Measurements from ENCODE around the gene ACMSD. TPM values are rescaled to one million over a fixed set of nuclear protein-coding genes. Genes with fewer than 3 reads are reported as not detected.

The ACMSD gene
- total and polyA plus RNA-seq, 2 of the 13 experiments (the other 11 are each of a cell fraction or from before 2014, with no cell fraction given) = not detected

DNA sequence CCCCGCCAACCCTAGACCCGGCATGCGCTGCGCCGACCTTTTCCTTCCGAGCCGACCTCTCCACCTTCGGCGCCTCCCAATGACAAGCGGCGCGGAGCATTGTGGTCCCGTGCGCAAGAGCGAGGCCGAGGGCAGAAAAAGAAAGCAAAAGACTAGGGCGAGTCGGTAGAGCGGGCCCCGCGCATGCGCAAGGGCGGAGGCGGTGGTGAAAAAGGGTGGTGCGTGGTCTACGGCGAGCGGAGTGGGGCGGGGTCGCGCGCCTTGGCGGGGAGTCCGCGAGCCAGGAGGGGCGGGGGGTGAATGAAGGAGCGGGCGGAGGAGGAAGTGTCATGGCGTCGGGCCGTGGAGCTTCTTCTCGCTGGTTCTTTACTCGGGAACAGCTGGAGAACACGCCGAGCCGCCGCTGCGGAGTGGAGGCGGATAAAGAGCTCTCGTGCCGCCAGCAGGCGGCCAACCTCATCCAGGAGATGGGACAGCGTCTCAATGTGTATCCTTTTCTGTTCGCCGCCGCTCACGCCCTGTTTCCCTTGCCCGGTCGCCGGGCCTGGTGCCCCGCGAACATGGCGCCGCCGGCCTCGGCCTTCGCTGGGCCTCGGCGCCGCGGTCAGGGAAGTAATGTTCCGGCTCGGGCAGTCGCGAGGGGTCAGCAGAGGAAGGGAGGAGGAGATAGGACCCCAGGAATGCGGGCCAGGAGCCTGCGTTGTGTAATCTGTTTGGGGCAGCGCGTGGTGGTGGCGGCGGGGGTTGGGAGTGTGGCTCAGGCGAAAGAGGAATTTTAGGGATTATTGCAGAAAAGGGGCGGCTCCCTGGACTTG is 80.3 kb downstream of the ACMSD start, which contains the start of gene CCNT2 (continued):
- TF ChIP-seq, protein P1, sequence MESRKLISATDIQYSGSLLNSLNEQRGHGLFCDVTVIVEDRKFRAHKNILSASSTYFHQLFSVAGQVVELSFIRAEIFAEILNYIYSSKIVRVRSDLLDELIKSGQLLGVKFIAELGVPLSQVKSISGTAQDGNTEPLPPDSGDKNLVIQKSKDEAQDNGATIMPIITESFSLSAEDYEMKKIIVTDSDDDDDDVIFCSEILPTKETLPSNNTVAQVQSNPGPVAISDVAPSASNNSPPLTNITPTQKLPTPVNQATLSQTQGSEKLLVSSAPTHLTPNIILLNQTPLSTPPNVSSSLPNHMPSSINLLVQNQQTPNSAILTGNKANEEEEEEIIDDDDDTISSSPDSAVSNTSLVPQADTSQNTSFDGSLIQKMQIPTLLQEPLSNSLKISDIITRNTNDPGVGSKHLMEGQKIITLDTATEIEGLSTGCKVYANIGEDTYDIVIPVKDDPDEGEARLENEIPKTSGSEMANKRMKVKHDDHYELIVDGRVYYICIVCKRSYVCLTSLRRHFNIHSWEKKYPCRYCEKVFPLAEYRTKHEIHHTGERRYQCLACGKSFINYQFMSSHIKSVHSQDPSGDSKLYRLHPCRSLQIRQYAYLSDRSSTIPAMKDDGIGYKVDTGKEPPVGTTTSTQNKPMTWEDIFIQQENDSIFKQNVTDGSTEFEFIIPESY (CRISPR knock-in tag; IDR thresholded peaks at IDR 0.05) = peak; percentile 20; the same call in 1 of the 2 replicates
- TF ChIP-seq SALL2 (CRISPR knock-in tag; IDR thresholded peaks at IDR 0.05) (peak; percentile 84), ELF1 (CRISPR knock-in tag; IDR thresholded peaks at IDR 0.05) (peak; percentile 83), ZNF547 (CRISPR knock-in tag; IDR thresholded peaks at IDR 0.05) (peak; percentile 15; the same call in 1 of the 2 replicates), ZFY (CRISPR knock-in tag; IDR thresholded peaks at IDR 0.05) (peak; percentile 94), HDAC1 (CRISPR knock-in tag; IDR thresholded peaks at IDR 0.05) (peak; percentile 82; the same call in 1 of the 2 replicates), SAP130 (CRISPR knock-in tag; IDR thresholded peaks at IDR 0.05; ENCODE audit: low read depth) (peak; percentile 72; the same call in 1 of the 2 replicates), LCORL (IDR thresholded peaks at IDR 0.05) (0 out of 2 replicates have a peak, but pooled peaks have one; percentile 45), LCORL (CRISPR knock-in tag; IDR thresholded peaks at IDR 0.05) (peak; percentile 43; the same call in 1 of the 2 replicates), ZNF891 (CRISPR knock-in tag; IDR thresholded peaks at IDR 0.05) (peak; percentile 96), BORCS8-MEF2B (CRISPR knock-in tag; IDR thresholded peaks at IDR 0.05) (peak; percentile 90; the same call in 1 of the 2 replicates), FOXK1 (CRISPR knock-in tag; IDR thresholded peaks at IDR 0.05; ENCODE audit: borderline replicate concordance, low read depth) (peak; percentile 87), ZNF558 (CRISPR knock-in tag; IDR thresholded peaks at IDR 0.05; ENCODE audit: borderline replicate concordance) (0 out of 2 replicates have a peak, but pooled peaks have one; percentile 8), ZNF333 (CRISPR knock-in tag; IDR thresholded peaks at IDR 0.05; ENCODE audit: borderline replicate concordance) (peak; percentile 99)
- TF ChIP-seq, protein P2, sequence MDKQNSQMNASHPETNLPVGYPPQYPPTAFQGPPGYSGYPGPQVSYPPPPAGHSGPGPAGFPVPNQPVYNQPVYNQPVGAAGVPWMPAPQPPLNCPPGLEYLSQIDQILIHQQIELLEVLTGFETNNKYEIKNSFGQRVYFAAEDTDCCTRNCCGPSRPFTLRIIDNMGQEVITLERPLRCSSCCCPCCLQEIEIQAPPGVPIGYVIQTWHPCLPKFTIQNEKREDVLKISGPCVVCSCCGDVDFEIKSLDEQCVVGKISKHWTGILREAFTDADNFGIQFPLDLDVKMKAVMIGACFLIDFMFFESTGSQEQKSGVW (CRISPR knock-in tag; IDR thresholded peaks at IDR 0.05; ENCODE audit: borderline replicate concordance) = no peak; the same call in 1 of the 2 replicates
- TF ChIP-seq, protein P3, sequence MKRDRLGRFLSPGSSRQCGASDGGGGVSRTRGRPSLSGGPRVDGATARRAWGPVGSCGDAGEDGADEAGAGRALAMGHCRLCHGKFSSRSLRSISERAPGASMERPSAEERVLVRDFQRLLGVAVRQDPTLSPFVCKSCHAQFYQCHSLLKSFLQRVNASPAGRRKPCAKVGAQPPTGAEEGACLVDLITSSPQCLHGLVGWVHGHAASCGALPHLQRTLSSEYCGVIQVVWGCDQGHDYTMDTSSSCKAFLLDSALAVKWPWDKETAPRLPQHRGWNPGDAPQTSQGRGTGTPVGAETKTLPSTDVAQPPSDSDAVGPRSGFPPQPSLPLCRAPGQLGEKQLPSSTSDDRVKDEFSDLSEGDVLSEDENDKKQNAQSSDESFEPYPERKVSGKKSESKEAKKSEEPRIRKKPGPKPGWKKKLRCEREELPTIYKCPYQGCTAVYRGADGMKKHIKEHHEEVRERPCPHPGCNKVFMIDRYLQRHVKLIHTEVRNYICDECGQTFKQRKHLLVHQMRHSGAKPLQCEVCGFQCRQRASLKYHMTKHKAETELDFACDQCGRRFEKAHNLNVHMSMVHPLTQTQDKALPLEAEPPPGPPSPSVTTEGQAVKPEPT (CRISPR knock-in tag; IDR thresholded peaks at IDR 0.05; ENCODE audit: low read depth) = 0 out of 2 replicates have a peak, but pooled peaks have one; percentile 35
- TF ChIP-seq, protein P4, sequence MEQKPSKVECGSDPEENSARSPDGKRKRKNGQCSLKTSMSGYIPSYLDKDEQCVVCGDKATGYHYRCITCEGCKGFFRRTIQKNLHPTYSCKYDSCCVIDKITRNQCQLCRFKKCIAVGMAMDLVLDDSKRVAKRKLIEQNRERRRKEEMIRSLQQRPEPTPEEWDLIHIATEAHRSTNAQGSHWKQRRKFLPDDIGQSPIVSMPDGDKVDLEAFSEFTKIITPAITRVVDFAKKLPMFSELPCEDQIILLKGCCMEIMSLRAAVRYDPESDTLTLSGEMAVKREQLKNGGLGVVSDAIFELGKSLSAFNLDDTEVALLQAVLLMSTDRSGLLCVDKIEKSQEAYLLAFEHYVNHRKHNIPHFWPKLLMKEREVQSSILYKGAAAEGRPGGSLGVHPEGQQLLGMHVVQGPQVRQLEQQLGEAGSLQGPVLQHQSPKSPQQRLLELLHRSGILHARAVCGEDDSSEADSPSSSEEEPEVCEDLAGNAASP (CRISPR knock-in tag; IDR thresholded peaks at IDR 0.05; ENCODE audit: borderline replicate concordance) = peak; percentile 16; the same call in 1 of the 2 replicates
- TF ChIP-seq, protein P5, sequence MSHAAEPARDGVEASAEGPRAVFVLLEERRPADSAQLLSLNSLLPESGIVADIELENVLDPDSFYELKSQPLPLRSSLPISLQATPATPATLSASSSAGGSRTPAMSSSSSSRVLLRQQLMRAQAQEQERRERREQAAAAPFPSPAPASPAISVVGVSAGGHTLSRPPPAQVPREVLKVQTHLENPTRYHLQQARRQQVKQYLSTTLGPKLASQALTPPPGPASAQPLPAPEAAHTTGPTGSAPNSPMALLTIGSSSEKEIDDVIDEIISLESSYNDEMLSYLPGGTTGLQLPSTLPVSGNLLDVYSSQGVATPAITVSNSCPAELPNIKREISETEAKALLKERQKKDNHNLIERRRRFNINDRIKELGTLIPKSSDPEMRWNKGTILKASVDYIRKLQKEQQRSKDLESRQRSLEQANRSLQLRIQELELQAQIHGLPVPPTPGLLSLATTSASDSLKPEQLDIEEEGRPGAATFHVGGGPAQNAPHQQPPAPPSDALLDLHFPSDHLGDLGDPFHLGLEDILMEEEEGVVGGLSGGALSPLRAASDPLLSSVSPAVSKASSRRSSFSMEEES (CRISPR knock-in tag; IDR thresholded peaks at IDR 0.05) = peak; percentile 52; the same call in 1 of the 2 replicates
- TF ChIP-seq, protein P6, sequence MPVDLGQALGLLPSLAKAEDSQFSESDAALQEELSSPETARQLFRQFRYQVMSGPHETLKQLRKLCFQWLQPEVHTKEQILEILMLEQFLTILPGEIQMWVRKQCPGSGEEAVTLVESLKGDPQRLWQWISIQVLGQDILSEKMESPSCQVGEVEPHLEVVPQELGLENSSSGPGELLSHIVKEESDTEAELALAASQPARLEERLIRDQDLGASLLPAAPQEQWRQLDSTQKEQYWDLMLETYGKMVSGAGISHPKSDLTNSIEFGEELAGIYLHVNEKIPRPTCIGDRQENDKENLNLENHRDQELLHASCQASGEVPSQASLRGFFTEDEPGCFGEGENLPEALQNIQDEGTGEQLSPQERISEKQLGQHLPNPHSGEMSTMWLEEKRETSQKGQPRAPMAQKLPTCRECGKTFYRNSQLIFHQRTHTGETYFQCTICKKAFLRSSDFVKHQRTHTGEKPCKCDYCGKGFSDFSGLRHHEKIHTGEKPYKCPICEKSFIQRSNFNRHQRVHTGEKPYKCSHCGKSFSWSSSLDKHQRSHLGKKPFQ (CRISPR knock-in tag; IDR thresholded peaks at IDR 0.05; ENCODE audit: insufficient replicate concordance) = peak; percentile 75
